GM18951 (cell line): ENCODE data around the gene CCDC39.

Source experiments
- POLR2A ChIP-seq: IDR thresholded peaks from 4 replicates; pipeline ENCODE4 v1.6.1; 2011; ENCODE audit warnings: mild to moderate bottlenecking; ENCODE audit not compliant: insufficient read length, insufficient read depth; ENCODE audit errors: extremely low read depth
- in situ Hi-C: fragments of 300-500 bp; cut with MboI; formaldehyde crosslinking; loops from one replicate; pipeline ENCODE4 v1.12.0; 2022; ENCODE audit warnings: low sequenced_read_pairs, mixed read lengths, inconsistent platforms; ENCODE audit not compliant: unreplicated experiment

Gene CCDC39

DNA sequence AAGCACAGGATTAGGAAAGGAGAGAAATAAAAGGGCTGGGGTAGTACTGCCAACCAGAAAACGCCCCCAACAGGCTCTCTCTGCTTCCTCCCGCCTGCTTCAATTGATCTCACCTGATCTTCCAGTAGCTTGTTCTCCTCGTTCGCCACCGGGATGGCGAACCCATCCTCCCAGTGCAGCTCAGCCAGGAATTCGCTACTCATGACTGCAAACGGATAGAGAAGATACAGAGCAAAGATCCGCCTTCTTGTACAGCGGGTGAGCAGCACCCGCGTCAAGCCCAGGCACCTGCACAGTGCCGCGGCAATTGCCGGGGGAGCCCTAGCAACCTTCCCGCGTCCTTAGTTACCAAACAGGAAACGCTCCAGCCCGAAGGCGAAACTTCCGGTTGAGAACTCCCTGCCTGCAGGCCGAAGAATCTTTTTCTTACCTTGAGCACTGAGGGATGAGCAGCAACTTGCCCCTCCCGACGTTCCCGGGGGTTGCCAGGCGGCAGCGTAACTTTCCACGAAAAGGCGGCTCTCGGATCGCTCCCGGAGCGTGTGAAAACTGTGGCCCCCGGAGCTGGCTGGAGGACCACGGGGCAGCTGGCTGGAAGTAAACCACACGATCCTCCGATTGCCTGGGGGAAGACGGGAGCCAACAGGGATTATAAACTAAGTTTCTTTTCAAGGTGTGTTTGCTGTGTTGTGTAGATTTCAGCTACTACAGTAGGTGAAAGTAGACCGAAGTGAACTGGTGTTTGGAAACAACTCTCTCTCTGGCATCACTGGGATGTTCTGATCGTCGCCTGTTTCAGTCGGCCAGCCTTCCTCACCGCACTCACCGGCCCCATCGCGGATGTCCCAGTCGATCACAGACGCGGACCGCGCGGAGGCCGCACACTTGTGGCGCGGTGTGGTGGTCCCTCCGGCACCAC lies at the start of gene CCDC39:
Gene CCDC39 (minus strand): TSS at position 312 of the 919 bp plus-strand sequence. CDS start 109 bp downstream, at position 203.
- no peak for TF ChIP-seq POLR2A

GRCh38 chr3:180720012-180720411 lies 40.7 kb upstream of the CCDC39 start:
- in situ Hi-C loops: no loop called here

More for the DNA sequence above, at the start of gene CCDC39:
- in situ Hi-C loops: no loop called here

GRCh38 chr3:180707896-180708295 lies 28.6 kb upstream of the CCDC39 start:
- in situ Hi-C loops: no loop called here
- TF ChIP-seq POLR2A: no peak

More at GRCh38 chr3:180720012-180720411, 40.7 kb upstream of the CCDC39 start:
- TF ChIP-seq POLR2A: no peak

DNA sequence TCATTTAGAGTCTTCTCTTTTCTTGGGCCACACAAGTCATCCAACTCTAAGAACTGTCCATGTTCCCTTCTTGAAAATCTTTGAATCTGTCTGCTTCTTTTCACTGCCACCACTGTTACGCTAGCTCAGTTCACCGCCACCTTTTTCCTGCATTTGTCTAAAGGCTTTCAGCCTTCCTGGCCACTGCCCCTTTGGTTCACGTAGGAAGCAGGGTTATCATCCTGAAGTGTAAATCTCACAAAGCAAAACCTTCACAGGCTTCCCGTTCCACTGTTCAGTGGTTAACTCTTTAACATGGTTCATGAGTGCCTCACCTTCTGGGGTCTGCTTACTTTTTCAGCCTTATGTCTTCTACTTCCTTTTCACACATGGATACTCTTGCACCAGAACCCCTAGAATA lies 26.3 kb upstream of the CCDC39 start:
- in situ Hi-C loops: no loop called here
- no peak for TF ChIP-seq POLR2A

DNA sequence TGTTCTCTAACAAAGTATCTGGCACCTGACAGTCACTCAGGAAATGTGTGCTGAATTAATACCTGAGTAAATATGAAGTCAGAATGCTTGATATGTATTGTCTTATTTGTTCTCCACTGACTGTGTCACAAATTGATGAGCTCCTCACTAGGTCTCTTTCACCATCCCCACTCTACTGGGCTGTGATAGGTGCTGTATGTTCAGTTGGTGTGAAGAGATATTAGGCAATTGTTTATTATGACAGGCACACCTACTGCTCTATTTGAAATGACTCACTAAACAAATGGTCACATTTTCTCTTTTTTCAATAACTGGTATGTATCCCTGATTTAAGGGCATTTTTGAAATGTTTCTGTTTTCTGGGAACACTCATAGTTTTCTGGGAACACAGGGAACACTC lies 25.2 kb upstream of the CCDC39 start:
- in situ Hi-C loops: no loop called here
- TF ChIP-seq POLR2A: no peak

GRCh38 chr3:180700941-180701340 lies 21.7 kb upstream of the CCDC39 start:
- TF ChIP-seq POLR2A: no peak
- in situ Hi-C loops: no loop called here

- in situ Hi-C loops: no loop called here
- TF ChIP-seq POLR2A: no peak
Observed at GRCh38 chr3:180698760-180699270, 19.5 kb upstream of the CCDC39 start.

DNA sequence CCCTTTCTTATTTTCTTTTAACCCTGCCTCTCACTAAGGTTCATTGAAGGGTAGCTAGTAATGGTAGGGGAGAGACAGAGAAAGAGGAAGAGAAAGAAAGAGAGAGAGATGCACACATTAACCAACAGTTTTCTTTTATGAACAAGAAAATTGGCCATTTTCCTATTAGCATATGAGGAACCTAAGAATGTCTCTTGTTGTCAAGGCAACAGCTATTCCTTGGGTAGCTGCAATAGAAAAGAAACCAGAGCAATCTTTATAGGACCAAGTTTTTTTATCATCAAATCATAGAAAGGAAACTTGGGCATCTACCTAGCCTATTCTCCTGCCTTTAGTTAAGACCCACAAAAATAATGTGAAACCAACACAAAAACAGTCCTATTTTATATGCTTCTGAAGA lies 15.0 kb upstream of the CCDC39 start:
- no peak for TF ChIP-seq POLR2A

DNA sequence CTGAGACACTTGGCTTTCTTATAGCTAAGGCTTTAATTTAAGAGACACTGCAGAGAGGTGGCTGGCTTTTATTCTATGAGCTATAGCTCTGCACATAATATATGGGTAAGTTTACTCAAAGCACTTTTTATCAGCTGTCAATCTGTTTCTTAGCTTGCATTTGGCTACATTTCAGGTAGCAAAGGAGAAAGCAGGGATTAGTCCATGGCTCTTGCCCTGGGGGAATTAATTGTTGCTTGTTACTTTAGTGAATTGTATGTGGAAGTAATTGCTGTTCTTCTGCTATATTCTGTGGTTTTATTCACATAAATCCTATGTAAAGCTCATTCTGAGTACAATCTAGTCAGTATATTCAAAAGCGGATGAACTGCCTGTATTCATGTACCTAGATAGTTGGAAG lies 14.4 kb upstream of the CCDC39 start:
- in situ Hi-C loops: no loop called here
- no peak for TF ChIP-seq POLR2A

More for the DNA sequence above, 15.0 kb upstream of the CCDC39 start:
- in situ Hi-C loops: no loop called here

DNA sequence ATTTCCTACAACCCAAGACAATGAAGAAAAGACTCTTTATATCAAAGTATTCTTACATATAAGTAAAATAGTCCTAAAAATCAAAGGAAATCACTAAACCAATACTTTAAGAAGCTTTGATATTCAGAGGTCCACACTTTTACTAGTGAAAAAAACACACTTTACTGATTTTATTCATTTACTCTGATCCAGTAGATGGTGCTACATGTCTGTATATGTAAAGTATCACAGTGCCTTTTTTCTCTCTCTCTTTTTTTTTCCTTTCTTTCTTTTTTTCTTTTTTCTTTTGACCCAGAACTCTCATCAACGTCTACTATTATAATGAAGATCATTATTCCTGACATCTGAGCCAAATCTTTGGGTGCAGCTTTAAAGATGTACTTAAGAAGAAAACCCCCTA lies 10.8 kb upstream of the CCDC39 start:
- in situ Hi-C loops: no loop called here

GRCh38 chr3:180684807-180685206 lies 5.5 kb upstream of the CCDC39 start:
- in situ Hi-C loops: no loop called here
- TF ChIP-seq POLR2A: no peak

More for the DNA sequence above, 10.8 kb upstream of the CCDC39 start:
- no peak for TF ChIP-seq POLR2A

DNA sequence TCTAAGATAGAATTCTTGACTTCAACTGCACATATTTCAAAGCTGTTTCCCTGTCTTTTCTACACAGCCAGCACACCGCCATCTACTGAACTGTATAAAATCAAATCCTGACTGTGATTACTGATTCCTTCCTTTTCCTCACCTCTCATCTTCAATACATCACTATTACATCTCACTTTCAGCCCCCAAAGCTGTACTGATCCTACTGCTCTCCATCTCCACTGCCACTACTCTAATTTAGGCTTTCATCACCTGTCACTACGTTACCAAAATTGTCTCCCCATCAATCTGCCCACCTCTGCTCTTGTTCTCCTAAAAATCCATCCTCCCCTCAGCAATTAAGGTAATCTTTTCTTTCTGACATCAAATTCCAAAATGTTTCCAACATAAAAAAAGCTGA lies 4.5 kb upstream of the CCDC39 start:
- TF ChIP-seq POLR2A: no peak

GRCh38 chr3:180680097-180680430 lies 775 bp upstream of the CCDC39 start:
- TF ChIP-seq POLR2A: no peak
- in situ Hi-C loops: no loop called here

More for the DNA sequence above, 4.5 kb upstream of the CCDC39 start:
- in situ Hi-C loops: no loop called here

- TF ChIP-seq POLR2A: no peak
- in situ Hi-C loops: no loop called here
Observed at GRCh38 chr3:180678231-180678630, 1.1 kb downstream of the CCDC39 start.
